Mammary epithelial cell (primary cell): ENCODE measurements around the gene DCP1B.

ENCODE experiments used
- EZH2 ChIP-seq: IDR thresholded peaks from 2 replicates; pipeline ENCODE4 v1.6.1; 2012; ENCODE audit warnings: low read length, inconsistent platforms, borderline replicate concordance
- TF ChIP-seq, protein P1 (sequence below), 2 donors: IDR thresholded peaks in 1 of 2; conservative IDR thresholded peaks in 1 of 2; 2 replicates each; pipeline ENCODE4 v1.5.1; 2011 to 2012; ENCODE audit warnings: inconsistent platforms in 2 of 2, low read length in 2 of 2, mild to moderate bottlenecking in 2 of 2, control low read depth in 1 of 2, low read depth in 1 of 2; ENCODE audit not compliant: insufficient read depth in 1 of 2; ENCODE audit errors: extremely low read depth in 1 of 2

DNA sequence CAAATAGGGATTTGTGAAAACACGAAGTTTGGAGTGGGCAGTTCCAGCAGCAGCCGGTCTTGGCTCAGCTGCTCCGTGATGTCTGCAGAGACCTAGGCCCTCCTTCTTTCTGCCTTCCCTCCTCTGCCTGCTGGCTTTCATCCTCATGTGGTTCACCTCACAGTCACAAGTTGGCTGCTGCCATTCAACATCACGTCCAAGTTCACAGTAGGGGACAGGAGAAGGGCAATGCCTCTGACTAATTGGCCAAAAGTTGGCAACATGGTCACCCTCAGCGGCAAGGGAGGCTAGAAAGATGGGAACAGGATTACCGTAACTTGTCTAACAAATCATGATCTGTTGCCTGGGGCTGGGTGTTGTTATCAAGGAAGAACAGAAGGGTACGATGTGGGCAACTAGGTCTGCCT is 78.0 kb downstream of the DCP1B start:
- TF ChIP-seq EZH2 = no peak
- TF ChIP-seq, protein P1, sequence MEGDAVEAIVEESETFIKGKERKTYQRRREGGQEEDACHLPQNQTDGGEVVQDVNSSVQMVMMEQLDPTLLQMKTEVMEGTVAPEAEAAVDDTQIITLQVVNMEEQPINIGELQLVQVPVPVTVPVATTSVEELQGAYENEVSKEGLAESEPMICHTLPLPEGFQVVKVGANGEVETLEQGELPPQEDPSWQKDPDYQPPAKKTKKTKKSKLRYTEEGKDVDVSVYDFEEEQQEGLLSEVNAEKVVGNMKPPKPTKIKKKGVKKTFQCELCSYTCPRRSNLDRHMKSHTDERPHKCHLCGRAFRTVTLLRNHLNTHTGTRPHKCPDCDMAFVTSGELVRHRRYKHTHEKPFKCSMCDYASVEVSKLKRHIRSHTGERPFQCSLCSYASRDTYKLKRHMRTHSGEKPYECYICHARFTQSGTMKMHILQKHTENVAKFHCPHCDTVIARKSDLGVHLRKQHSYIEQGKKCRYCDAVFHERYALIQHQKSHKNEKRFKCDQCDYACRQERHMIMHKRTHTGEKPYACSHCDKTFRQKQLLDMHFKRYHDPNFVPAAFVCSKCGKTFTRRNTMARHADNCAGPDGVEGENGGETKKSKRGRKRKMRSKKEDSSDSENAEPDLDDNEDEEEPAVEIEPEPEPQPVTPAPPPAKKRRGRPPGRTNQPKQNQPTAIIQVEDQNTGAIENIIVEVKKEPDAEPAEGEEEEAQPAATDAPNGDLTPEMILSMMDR (conservative IDR thresholded peaks at IDR 0.05 in 1 of 2, IDR thresholded peaks at IDR 0.05 in 1 of 2; ENCODE audit: extremely low read depth in 1 of 2, insufficient read depth in 1 of 2, low read depth in 1 of 2, low read length in 2 of 2) = no peak
